SIG-M5 treated with dmso at 0.1 percent for 504 hours (cell line): Measurements from ENCODE around the gene HES7.

ENCODE experiments used
- DNase-seq: peaks from one replicate; lab custom pipeline; 2025; ENCODE audit not compliant: unreplicated experiment; lab: John Stamatoyannopoulos, UW

HES7 gene

GRCh38 chr17:8143581-8144400, 19.9 kb upstream of the HES7 start:
- no peak for DNase-seq

GRCh38 chr17:8142887-8143580, 19.1 kb upstream of the HES7 start:
- no peak for DNase-seq

- DNase-seq = no peak
Observed at GRCh38 chr17:8142158-8142886, 18.4 kb upstream of the HES7 start.

GRCh38 chr17:8141741-8142140, 17.8 kb upstream of the HES7 start:
- no peak for DNase-seq

- DNase-seq = no peak
Observed at GRCh38 chr17:8141045-8141444, 17.1 kb upstream of the HES7 start.

GRCh38 chr17:8140065-8141029, 16.4 kb upstream of the HES7 start:
- DNase-seq = no peak

- DNase-seq = peak; percentile 93
Observed at GRCh38 chr17:8138672-8139371, 14.9 kb upstream of the HES7 start.

GRCh38 chr17:8138374-8138671, 14.4 kb upstream of the HES7 start:
- DNase-seq = no peak

- DNase-seq = no peak
Observed at GRCh38 chr17:8137645-8138373, 13.9 kb upstream of the HES7 start.

GRCh38 chr17:8133941-8134340, 10.0 kb upstream of the HES7 start:
- DNase-seq = no peak

- no peak for DNase-seq
Observed at GRCh38 chr17:8133399-8133798, 9.5 kb upstream of the HES7 start.

- no peak for DNase-seq
Observed at GRCh38 chr17:8131844-8132441, 8.0 kb upstream of the HES7 start.

GRCh38 chr17:8128125-8128784, 4.3 kb upstream of the HES7 start:
- DNase-seq = no peak

- DNase-seq = peak; percentile 22
Observed at GRCh38 chr17:8126491-8127066, 2.7 kb upstream of the HES7 start.

GRCh38 chr17:8125947-8126490, 2.1 kb upstream of the HES7 start:
- DNase-seq = peak; percentile 45

GRCh38 chr17:8125154-8125946, 1.4 kb upstream of the HES7 start:
- DNase-seq = peak; percentile 59
